ENCODE measurements around the gene WRAP73.

DNA sequence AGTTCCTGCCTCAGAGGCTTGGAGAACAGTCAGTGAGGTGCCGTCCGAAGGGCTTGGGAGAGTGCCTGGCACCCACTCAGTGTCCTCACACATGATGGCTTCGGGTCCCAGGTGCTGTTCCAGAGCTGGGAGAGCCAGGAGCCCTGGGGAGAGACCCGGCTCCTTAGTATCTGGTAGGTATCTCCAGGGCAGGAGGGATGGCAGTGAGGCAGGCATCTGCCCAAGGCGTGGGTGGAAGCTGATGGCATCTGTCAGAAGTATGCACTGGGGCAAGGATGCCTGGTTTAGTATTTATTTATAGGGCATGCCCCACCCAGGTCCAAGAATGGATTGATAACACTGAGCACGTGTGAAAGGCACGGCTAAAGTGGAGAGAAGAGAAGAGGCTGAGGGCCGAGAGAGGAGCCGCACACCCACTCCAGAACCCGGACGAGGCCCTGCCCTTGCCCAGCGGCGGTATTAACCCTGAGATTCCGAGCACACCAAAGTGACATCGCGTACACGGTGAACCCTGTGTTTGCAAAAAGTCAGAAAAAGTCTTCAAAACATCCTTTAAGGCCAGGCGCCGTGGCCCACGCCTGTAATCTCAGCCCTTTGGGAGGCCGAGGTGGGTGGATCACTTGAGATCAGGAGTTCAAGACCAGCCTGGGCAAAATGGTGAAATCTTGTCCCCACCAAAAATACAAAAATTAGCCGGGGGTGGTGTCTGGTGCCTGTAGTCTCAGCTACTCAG is 4.8 kb upstream of the WRAP73 start:
- TF ChIP-seq CTCF (IDR thresholded peaks at IDR 0.05) = no peak
- TF ChIP-seq EP300 (IDR thresholded peaks at IDR 0.05) = no peak
- no peak for TF ChIP-seq POLR2A (IDR thresholded peaks at IDR 0.05)
